HCT116 (cell line): ENCODE measurements around the gene DOP1B. TPM values are rescaled to one million over a fixed set of nuclear protein-coding genes. Genes with fewer than 3 reads are reported as not detected.
"Not testable (repeated sequence)": the region's sequence is repeated elsewhere in the genome, so short reads cannot be mapped to it uniquely, and the experiment has no call there.

ENCODE experiments used
- ATAC-seq: fragments of 200-7000 bp; cut with Tn5 transposase; 2 replicates; pipeline ENCODE4 v1.9.1; 2020; ENCODE audit warnings: mild to moderate bottlenecking, moderate library complexity
- BruUV-seq: library from RNA; stranded (reverse); fragments of 400-500 nt; replicated peaks from 2 replicates; lab custom pipeline; 2021; lab: Mats Ljungman, UMichigan
- CTCF ChIA-PET: fragments of 300-600 bp; sonication (Branson Sonifier 250); formaldehyde crosslinking; loops from one replicate; lab custom pipeline; 2021; ENCODE audit warnings: antibody characterized with exemption; lab: Charles Lee
- POLR2A ChIA-PET: fragments of 300-600, 350-600 bp; sonication (Branson Sonifier 250); formaldehyde crosslinking; loops from one replicate; lab custom pipeline; 2021; ENCODE audit warnings: antibody characterized with exemption; lab: Charles Lee
- RAD21 ChIA-PET, 2 experiments: fragments of 300-600 bp; sonication (Branson Sonifier 250); formaldehyde crosslinking; loops; one replicate each; lab custom pipeline; 2023; ENCODE audit warnings: low total read pairs in 2 of 2; ENCODE audit not compliant: uncharacterized antibody in 2 of 2, unreplicated experiment in 2 of 2, low non-redundant PET in 1 of 2; lab: Charles Lee
- DNase-seq: peaks from one replicate; pipeline ENCODE4 v3.0.0-alpha.2; 2010; ENCODE audit warnings: low read depth, low spot score
- H2AFZ ChIP-seq: fragments of 200-600 bp; shearing (Covaris generic), sonication (generic); 2 replicates; pipeline ENCODE4 v1.6.1; 2017; ENCODE audit warnings: low read depth, mixed run types, mixed read lengths, antibody characterized with exemption, low read length; ENCODE audit not compliant: poor library complexity, severe bottlenecking
- H3K27ac ChIP-seq: 2 replicates; pipeline ENCODE4 v1.5.1; 2012; ENCODE audit warnings: low read depth, low read length
- H3K27me3 ChIP-seq: fragments of 200-600 bp; sonication (generic); 2 replicates; pipeline ENCODE4 v1.6.1; 2016; ENCODE audit warnings: mixed run types, low read length, mixed read lengths; ENCODE audit not compliant: insufficient read depth
- H3K36me3 ChIP-seq, 2 experiments: fragments of 200-500 bp in 1 of 2; fragments of 200-600 bp in 1 of 2; sonication (Bioruptor generic) in 1 of 2; sonication (generic) in 1 of 2; 2 replicates each; pipeline versions ENCODE4 v1.5.1 to v1.6.1; 2014 to 2016; ENCODE audit warnings: low read length in 2 of 2, inconsistent platforms in 1 of 2, mixed read lengths in 1 of 2, mixed run types in 1 of 2; ENCODE audit not compliant: insufficient read depth in 2 of 2, control insufficient read depth in 1 of 2
- H3K4me1 ChIP-seq, 2 experiments: fragments of 200-600 bp in 1 of 2; sonication (generic) in 1 of 2; 2 replicates each; pipeline versions ENCODE4 v1.5.1 to v1.6.1; 2012 to 2017; ENCODE audit warnings: low read length in 2 of 2, inconsistent platforms in 1 of 2, mild to moderate bottlenecking in 1 of 2, mixed read lengths in 1 of 2, mixed run types in 1 of 2, moderate library complexity in 1 of 2; ENCODE audit not compliant: insufficient read depth in 2 of 2, control insufficient read depth in 1 of 2
- H3K4me2 ChIP-seq: fragments of 200-600 bp; sonication (generic); 2 replicates; pipeline ENCODE4 v1.6.1; 2017; ENCODE audit warnings: mixed run types, low read length, mixed read lengths
- H3K4me3 ChIP-seq, 2 experiments: fragments of 200-600 bp in 1 of 2; sonication (generic) in 1 of 2; replicated peaks in 1 of 2; 2 replicates each; pipeline ENCODE4 v1.5.1; 2011 to 2016; ENCODE audit warnings: low read length in 2 of 2, control low read depth in 1 of 2, low read depth in 1 of 2, mild to moderate bottlenecking in 1 of 2, mixed read lengths in 1 of 2, mixed run types in 1 of 2
- H3K79me2 ChIP-seq: fragments of 200-600 bp; sonication (generic); 2 replicates; pipeline ENCODE4 v1.6.1; 2017; ENCODE audit warnings: mild to moderate bottlenecking, mixed run types, low read length, moderate library complexity, mixed read lengths; ENCODE audit not compliant: insufficient read depth
- H3K9ac ChIP-seq: fragments of 200-600 bp; sonication (generic); 2 replicates; pipeline ENCODE4 v1.6.1; 2016; ENCODE audit warnings: low read length, mixed read lengths
- H3K9me2 ChIP-seq: fragments of 200-600 bp; sonication (generic), shearing (Covaris generic); 2 replicates; pipeline ENCODE4 v1.6.1; 2017; ENCODE audit warnings: mixed run types, mild to moderate bottlenecking, moderate library complexity; ENCODE audit not compliant: insufficient read depth
- H3K9me3 ChIP-seq, 2 experiments: fragments of 200-500 bp in 1 of 2; fragments of 200-600 bp in 1 of 2; sonication (Bioruptor generic) in 1 of 2; sonication (generic) in 1 of 2; 2 replicates each; pipeline ENCODE4 v1.6.1; 2014 to 2017; ENCODE audit warnings: low read length in 2 of 2, mixed read lengths in 2 of 2, inconsistent platforms in 1 of 2, low read depth in 1 of 2, mild to moderate bottlenecking in 1 of 2, mixed run types in 1 of 2, moderate library complexity in 1 of 2; ENCODE audit not compliant: control insufficient read depth in 1 of 2, insufficient read depth in 1 of 2
- H4K20me1 ChIP-seq: fragments of 200-600 bp; sonication (generic), shearing (Covaris generic); 2 replicates; pipeline ENCODE4 v1.6.1; 2017; ENCODE audit warnings: mixed run types, mild to moderate bottlenecking, moderate library complexity; ENCODE audit not compliant: insufficient read depth
- CBX3 ChIP-seq: IDR thresholded peaks from 2 replicates; pipeline ENCODE4 v1.6.1; 2012; ENCODE audit warnings: low read depth
- ELF1 ChIP-seq: IDR thresholded peaks from 2 replicates; pipeline ENCODE4 v1.6.1; 2012; ENCODE audit warnings: low read depth, borderline replicate concordance
- EZH2phosphoT487 ChIP-seq: fragments of 200-600 bp; IDR thresholded peaks from 2 replicates; pipeline ENCODE4 v1.6.1; 2018; ENCODE audit warnings: antibody characterized with exemption, borderline replicate concordance
- MAX ChIP-seq: IDR thresholded peaks from 2 replicates; pipeline ENCODE4 v1.6.1; 2012
- SRF ChIP-seq: IDR thresholded peaks from 2 replicates; pipeline ENCODE4 v1.6.1; 2012; ENCODE audit warnings: low read depth
- ZFX ChIP-seq: fragments of 450-650 bp; IDR thresholded peaks from 2 replicates; pipeline ENCODE4 v1.6.1; 2017
- ZNF274 ChIP-seq: fragments of 200-500 bp; sonication (Bioruptor generic); IDR thresholded peaks from 2 replicates; pipeline ENCODE4 v1.6.1; 2014; ENCODE audit warnings: mild to moderate bottlenecking, low read depth, low read length, inconsistent platforms
- intact Hi-C: fragments of 100-400 bp; cut with micrococcal nuclease; formaldehyde crosslinking; loops from 2 replicates; pipeline ENCODE4 v1.10.0; 2022
- total RNA-seq: library from RNA; stranded (reverse); gene quantifications from one replicate; pipeline ENCODE4 v1.2.1, GENCODE V29; 2021; ENCODE audit not compliant: unreplicated experiment

DOP1B gene
- total RNA-seq, 1 experiment from 2014 or later, result 15.4 TPM

GRCh38 chr21:36135391-36136102, 21.1 kb upstream of the DOP1B start:
- DNase-seq (no peak), ATAC-seq (peak; percentile 79)
- Histone ChIP-seq H3K4me1 (peaks cover 24 to 33% of the 10 kb centered on the region in 2 experiments), H3K4me2 (peak overlapping the region; percentile 99), H3K27me3 (no peaks in the 10 kb centered on the region), H3K79me2 (no peaks in the 10 kb centered on the region), H2AFZ (peak overlapping the region; percentile 42), H3K9me2 (no peaks in the 10 kb centered on the region), H3K9ac (peak overlapping the region; percentile 62), H3K27ac (peak overlapping the region; percentile 59; the same call in 1 of the 2 replicates), H4K20me1 (no peaks in the 10 kb centered on the region), H3K36me3 (no peaks in the 10 kb centered on the region), H3K4me3 (peak overlapping the region; percentile 51 to 77), H3K9me3 (no peaks in the 10 kb centered on the region)
- TF ChIP-seq ELF1 (no peak), ZNF274 (no peak), EZH2phosphoT487 (no peak), SRF (no peak), CBX3 (no peak), MAX (0 out of 2 replicates have a peak, but pooled peaks have one; percentile 13), ZFX (peak; percentile 46; the same call in 1 of the 2 replicates)
- CTCF ChIA-PET, result no interaction called here
- BruUV-seq, result TSS peak; percentile 17
- intact Hi-C loops, result no loop called here
- RAD21 ChIA-PET, result no interaction called here
- POLR2A ChIA-PET, result no interaction called here

GRCh38 chr21:36139791-36140190, 16.8 kb upstream of the DOP1B start:
- intact Hi-C loops, result loop anchor here (2.0 kb wide), 1 partner anchor 191 kb away; no protein-coding TSS in a partner anchor
- H3K27me3 ChIP-seq, H3K79me2 ChIP-seq, H3K9me3 ChIP-seq, H3K9me2 ChIP-seq, POLR2A ChIA-PET, H3K27ac ChIP-seq, H3K4me3 ChIP-seq, BruUV-seq, H3K9ac ChIP-seq, H4K20me1 ChIP-seq, ATAC-seq, H3K36me3 ChIP-seq, H2AFZ ChIP-seq, DNase-seq, H3K4me2 ChIP-seq: not testable (repeated sequence)
- ChIA-PET CTCF (interaction anchor here (1.4 to 3.4 kb wide), 2 partner anchors 13 to 70 kb away, joined by 3 to 19 read pairs; no protein-coding TSS in a partner anchor), RAD21 (interaction anchor here in 1 of 2 experiments (0.7 kb wide), 1 partner anchor 256 kb away, joined by 3 read pairs; no protein-coding TSS in a partner anchor)
- peaks cover 22 to 40% of the 10 kb centered on the region in 2 experiments for H3K4me1 ChIP-seq
